K562 (cell line): ENCODE data around the gene UNC5B. TPM values are rescaled to one million over a fixed set of nuclear protein-coding genes. Genes with fewer than 3 reads are reported as not detected.
A peak's percentile ranks its signal among the peaks of the same experiment; 100 is the strongest.

Source experiments
- AFF4 ChIP-seq: sonication (generic); formaldehyde crosslinking; IDR thresholded peaks from 2 replicates; pipeline ENCODE4 v1.8.0; 2023; ENCODE audit warnings: mild to moderate bottlenecking, missing genetic modification reagents
- CBFA2T2 ChIP-seq: fragments of 450-650 bp; conservative IDR thresholded peaks from 2 replicates; pipeline ENCODE4 v1.6.1; 2017; ENCODE audit warnings: mild to moderate bottlenecking
- CBX2 ChIP-seq: fragments of 200-600 bp; sonication (generic); IDR thresholded peaks from one replicate; pipeline ENCODE4 v1.6.1; 2012; ENCODE audit warnings: mild to moderate bottlenecking, low read length, inconsistent platforms; ENCODE audit not compliant: insufficient read depth, poor library complexity, severe bottlenecking
- CREB3L1 ChIP-seq: fragments of 450-650 bp; IDR thresholded peaks from 2 replicates; pipeline ENCODE4 v1.6.1; 2014; ENCODE audit warnings: low read depth, mild to moderate bottlenecking, moderate library complexity, borderline replicate concordance
- HNRNPUL1 ChIP-seq: fragments of 200-400 bp; formaldehyde crosslinking; IDR thresholded peaks from 2 replicates; pipeline ENCODE4 v1.6.1; 2017; ENCODE audit warnings: low read length
- MAFK ChIP-seq: IDR thresholded peaks from 2 replicates; pipeline ENCODE4 v1.6.1; 2011; ENCODE audit warnings: low read length, improper control_type of control experiment
- PKNOX1 ChIP-seq: fragments of 450-650 bp; IDR thresholded peaks from 2 replicates; pipeline ENCODE4 v1.6.1; 2016
- POLR2G ChIP-seq: fragments of 200-400 bp; formaldehyde crosslinking; IDR thresholded peaks from 2 replicates; pipeline ENCODE4 v1.6.1; 2017; ENCODE audit warnings: low read depth, mild to moderate bottlenecking, antibody characterized with exemption, low read length, moderate library complexity
- TCF7 ChIP-seq: sonication (generic); IDR thresholded peaks from 2 replicates; pipeline ENCODE4 v1.6.1; 2016; ENCODE audit warnings: antibody characterized with exemption, borderline replicate concordance
- WHSC1 ChIP-seq: IDR thresholded peaks from one replicate; pipeline ENCODE4 v1.6.1; 2012; ENCODE audit warnings: low read length, control low read depth, inconsistent platforms
- XRCC3 ChIP-seq: fragments of 450-650 bp; IDR thresholded peaks from 2 replicates; pipeline ENCODE4 v1.6.1; 2017; ENCODE audit warnings: mild to moderate bottlenecking, moderate library complexity
- XRCC4 ChIP-seq: IDR thresholded peaks from one replicate; pipeline ENCODE4 v1.6.1; 2011; ENCODE audit not compliant: insufficient read depth, insufficient read length; ENCODE audit errors: extremely low read depth
- ZBED1 ChIP-seq: IDR thresholded peaks from 2 replicates; pipeline ENCODE4 v1.6.1; 2014
- ZC3H8 ChIP-seq: fragments of 450-650 bp; IDR thresholded peaks from 2 replicates; pipeline ENCODE4 v1.6.1; 2017
- ZNF696 ChIP-seq: fragments of 250-450 bp; sonication (Bioruptor Pico); conservative IDR thresholded peaks from 2 replicates; pipeline ENCODE4 v1.4.0; 2020; ENCODE audit warnings: mild to moderate bottlenecking, moderate library complexity
- polyA plus RNA-seq, 8 experiments: library from polyadenylated mRNA; depleted of rRNA in 4 of 8; stranded (reverse) in 5 of 8; unstranded in 3 of 8; fragments of >200 nt; fragmentation: Nextera tagmentation in 2 of 8; fragmentation: Illumina TruSeq in 1 of 8; extraction: Ambion mirVana in 2 of 8; extraction: Trizol in 1 of 8; gene quantifications; 2 replicates each; pipeline versions ENCODE4 v1.2.1 to v1.2.3, GENCODE V29; 2011 to 2014; ENCODE audit warnings: inconsistent platforms in 1 of 8, missing spikeins in 1 of 8
- total RNA-seq, 7 experiments: library from RNA; depleted of rRNA in 6 of 7; stranded (reverse); fragments of >200 nt in 6 of 7; fragmentation: Illumina TruSeq in 2 of 7; extraction: Trizol in 2 of 7; gene quantifications; 2 replicates each; pipeline versions ENCODE4 v1.2.1 to v1.2.3, GENCODE V29; 2011 to 2021; ENCODE audit warnings: low replicate concordance in 1 of 7
- TF ChIP-seq, protein P1 (sequence below): fragments of 250-450 bp; sonication (Bioruptor Pico); IDR thresholded peaks from 2 replicates; pipeline ENCODE4 v1.5.0; 2022; ENCODE audit warnings: mild to moderate bottlenecking
- TF ChIP-seq, protein P2 (sequence below): fragments of 450-650 bp; IDR thresholded peaks from 2 replicates; pipeline ENCODE4 v1.7.0; 2016; ENCODE audit warnings: borderline replicate concordance
- TF ChIP-seq, protein P3 (sequence below): sonication (generic); formaldehyde crosslinking; IDR thresholded peaks from 2 replicates; pipeline ENCODE4 v1.8.1; 2023; ENCODE audit warnings: mild to moderate bottlenecking, missing genetic modification reagents

The UNC5B gene
- total and polyA plus RNA-seq, 9 of the 15 experiments (the other 6 are each of a cell fraction or from before 2014, with no cell fraction given): 0.10 to 8.4 (median 2.1) TPM

DNA sequence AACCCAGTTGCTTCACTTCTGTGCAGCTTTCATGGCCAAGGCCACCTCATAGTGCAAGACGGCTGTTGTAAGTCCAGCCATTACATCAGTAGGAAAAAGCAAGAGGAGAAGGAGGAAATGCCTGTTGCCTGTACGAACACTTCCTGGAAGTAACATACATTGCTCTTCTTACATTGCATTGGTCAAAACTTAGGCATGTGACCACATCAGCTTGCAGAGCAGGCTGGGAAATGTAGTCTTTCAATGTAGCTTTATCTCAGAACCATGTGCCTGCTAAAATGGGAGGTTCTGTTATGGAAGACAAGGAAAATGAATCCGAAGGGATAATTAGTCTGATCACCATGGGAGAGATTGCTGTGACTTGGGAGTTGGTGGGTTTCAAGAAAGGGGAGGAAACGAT is 111.0 kb downstream of the UNC5B start (continued):
- TF ChIP-seq AFF4 (CRISPR knock-in tag) (no peak), CBFA2T2 (peak; percentile 70), PKNOX1 (no peak), XRCC4 (no peak), MAFK (no peak), CBX2 (no peak), POLR2G (no peak), ZNF696 (no peak), ZBED1 (no peak), CREB3L1 (peak; percentile 63; the same call in 1 of the 2 replicates), XRCC3 (no peak), HNRNPUL1 (no peak), ZC3H8 (no peak), WHSC1 (no peak), TCF7 (no peak)
- TF ChIP-seq, protein P1, sequence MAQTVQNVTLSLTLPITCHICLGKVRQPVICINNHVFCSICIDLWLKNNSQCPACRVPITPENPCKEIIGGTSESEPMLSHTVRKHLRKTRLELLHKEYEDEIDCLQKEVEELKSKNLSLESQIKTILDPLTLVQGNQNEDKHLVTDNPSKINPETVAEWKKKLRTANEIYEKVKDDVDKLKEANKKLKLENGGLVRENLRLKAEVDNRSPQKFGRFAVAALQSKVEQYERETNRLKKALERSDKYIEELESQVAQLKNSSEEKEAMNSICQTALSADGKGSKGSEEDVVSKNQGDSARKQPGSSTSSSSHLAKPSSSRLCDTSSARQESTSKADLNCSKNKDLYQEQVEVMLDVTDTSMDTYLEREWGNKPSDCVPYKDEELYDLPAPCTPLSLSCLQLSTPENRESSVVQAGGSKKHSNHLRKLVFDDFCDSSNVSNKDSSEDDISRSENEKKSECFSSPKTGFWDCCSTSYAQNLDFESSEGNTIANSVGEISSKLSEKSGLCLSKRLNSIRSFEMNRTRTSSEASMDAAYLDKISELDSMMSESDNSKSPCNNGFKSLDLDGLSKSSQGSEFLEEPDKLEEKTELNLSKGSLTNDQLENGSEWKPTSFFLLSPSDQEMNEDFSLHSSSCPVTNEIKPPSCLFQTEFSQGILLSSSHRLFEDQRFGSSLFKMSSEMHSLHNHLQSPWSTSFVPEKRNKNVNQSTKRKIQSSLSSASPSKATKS (CRISPR knock-in tag): no peak
- TF ChIP-seq, protein P2, sequence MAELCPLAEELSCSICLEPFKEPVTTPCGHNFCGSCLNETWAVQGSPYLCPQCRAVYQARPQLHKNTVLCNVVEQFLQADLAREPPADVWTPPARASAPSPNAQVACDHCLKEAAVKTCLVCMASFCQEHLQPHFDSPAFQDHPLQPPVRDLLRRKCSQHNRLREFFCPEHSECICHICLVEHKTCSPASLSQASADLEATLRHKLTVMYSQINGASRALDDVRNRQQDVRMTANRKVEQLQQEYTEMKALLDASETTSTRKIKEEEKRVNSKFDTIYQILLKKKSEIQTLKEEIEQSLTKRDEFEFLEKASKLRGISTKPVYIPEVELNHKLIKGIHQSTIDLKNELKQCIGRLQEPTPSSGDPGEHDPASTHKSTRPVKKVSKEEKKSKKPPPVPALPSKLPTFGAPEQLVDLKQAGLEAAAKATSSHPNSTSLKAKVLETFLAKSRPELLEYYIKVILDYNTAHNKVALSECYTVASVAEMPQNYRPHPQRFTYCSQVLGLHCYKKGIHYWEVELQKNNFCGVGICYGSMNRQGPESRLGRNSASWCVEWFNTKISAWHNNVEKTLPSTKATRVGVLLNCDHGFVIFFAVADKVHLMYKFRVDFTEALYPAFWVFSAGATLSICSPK: 0 out of 2 replicates have a peak, but pooled peaks have one; percentile 38
- TF ChIP-seq, protein P3, sequence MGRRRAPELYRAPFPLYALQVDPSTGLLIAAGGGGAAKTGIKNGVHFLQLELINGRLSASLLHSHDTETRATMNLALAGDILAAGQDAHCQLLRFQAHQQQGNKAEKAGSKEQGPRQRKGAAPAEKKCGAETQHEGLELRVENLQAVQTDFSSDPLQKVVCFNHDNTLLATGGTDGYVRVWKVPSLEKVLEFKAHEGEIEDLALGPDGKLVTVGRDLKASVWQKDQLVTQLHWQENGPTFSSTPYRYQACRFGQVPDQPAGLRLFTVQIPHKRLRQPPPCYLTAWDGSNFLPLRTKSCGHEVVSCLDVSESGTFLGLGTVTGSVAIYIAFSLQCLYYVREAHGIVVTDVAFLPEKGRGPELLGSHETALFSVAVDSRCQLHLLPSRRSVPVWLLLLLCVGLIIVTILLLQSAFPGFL (CRISPR knock-in tag): no peak
